Hematopoietic multipotent progenitor cell treated with erythropoietin and hydrocortisone succinate and interleukin-3 and kit ligand, for 17 days (in vitro differentiated cells): ENCODE data around the gene CD80.

ENCODE experiments used
- DNase-seq: peaks from one replicate; pipeline ENCODE4 v3.0.0-alpha.2; 2015; ENCODE audit warnings: low spot score

CD80 gene

DNA sequence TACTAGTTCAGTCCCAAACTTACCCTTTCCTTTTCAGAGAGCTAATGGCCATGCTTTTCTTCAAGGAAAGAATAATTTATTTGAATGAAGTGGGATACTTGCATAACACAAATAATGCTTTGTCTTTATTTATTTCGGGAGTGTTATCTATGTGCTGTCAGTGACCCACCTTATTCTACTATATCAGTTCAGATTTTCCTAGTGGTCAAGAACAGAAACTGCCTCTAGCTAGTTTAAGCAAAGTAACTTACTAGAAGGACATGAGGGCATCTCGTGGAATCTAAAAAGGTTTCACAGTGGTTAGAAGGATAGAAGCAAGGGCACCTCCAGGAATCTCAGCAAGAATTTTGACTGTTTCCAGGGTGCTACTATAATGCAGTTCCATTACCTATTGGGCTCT lies 64.8 kb downstream of the CD80 start:
- no peak for DNase-seq

DNA sequence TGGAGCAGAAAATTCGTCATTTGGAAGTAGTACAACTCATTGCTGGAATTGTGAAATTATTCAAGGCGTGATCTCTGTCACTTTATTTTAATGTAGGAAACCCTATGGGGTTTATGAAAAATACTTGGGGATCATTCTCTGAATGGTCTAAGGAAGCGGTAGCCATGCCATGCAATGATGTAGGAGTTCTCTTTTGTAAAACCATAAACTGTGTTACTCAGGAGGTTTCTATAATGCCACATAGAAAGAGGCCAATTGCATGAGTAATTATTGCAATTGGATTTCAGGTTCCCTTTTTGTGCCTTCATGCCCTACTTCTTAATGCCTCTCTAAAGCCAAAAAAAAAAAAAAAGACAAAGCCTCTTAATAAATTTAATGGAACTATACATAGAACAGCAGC lies 66.6 kb downstream of the CD80 start:
- no peak for DNase-seq

- no peak for DNase-seq
Measured at GRCh38 chr3:119492128-119492527, 67.3 kb downstream of the CD80 start.

DNA sequence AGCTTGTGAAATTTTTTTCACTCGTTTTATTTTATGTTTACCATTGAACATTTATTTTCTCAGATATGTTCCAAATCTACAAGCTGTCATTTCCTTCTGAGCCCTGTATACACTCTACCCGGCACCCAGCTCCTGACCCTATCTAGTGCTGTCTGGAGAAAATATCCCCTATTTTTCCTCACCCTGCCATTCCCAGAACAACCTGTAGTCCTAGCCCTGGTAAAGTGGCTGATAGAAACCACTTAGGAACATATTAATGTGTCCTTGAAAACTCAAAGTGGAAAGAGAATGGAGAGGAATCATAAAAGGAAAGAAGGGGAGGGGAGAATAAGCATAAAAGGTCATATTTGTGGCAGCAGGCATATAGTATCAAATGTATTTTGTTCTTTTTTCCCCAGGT lies 69.3 kb downstream of the CD80 start:
- no peak for DNase-seq

DNA sequence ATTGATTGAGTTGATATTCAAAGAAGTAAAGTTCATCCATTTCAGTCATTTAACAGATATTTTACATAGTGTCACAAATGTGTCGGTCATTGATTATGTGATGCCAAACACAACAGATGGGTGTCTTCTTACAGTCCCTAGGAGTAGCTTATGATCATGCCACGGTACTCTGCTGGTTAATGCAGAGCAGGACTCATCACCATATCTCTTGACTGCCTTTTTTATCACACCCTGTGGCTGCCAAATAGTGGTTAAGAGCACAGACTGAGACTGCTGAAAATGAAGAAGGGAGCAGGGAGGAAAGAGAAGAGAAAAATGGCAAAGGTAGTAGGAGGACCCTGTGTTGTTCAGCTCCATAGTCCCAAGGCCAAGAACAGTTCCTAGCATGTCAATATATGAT lies 73.9 kb downstream of the CD80 start:
- DNase-seq: no peak

DNA sequence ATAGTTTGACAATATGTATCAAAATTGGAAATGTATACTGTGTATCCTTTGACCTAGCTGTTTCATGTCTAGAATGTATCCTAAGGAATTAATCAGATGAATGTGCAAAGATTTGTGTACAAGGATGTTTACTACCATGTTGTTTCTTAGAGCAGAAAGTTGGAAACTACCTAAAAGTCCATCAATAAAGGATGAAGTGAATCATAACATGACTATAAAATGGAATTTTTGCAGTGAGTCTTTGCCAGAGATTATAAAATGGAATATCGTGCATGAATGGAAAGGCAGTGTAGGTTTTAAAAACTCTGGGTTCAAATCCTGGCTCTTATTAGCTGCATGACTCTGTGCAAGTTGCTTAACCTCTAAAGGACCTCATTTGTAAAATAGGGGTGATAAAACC lies 76.3 kb downstream of the CD80 start:
- no peak for DNase-seq

DNA sequence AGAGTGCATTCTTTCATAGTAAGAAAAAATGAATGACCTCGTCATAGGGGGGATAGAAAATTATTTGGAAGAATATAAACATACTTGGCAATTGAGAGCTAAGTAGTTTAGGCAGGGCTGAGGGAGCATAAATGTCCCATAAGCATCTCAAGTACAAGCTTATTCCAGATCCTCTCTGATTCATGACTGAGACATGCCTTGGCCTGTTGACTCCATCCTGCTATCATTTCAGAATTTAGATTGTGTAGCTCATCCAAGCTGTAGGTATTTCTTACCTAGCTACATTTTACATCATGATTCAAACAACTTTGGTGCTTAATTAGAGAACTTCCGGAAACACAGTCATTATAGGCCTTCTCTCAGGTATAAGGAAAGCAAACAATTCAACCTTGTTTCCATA lies 78.3 kb downstream of the CD80 start:
- no peak for DNase-seq
